Erythroblast (primary cell): ENCODE results near the gene SYT15.
"Not testable (repeated sequence)": the region's sequence is repeated elsewhere in the genome, so short reads cannot be mapped to it uniquely, and the experiment has no call there.

Experiments
- DNase-seq, 2 experiments: peaks; one replicate each; lab custom pipeline; 2025; lab: John Stamatoyannopoulos, UW

SYT15 gene

DNA sequence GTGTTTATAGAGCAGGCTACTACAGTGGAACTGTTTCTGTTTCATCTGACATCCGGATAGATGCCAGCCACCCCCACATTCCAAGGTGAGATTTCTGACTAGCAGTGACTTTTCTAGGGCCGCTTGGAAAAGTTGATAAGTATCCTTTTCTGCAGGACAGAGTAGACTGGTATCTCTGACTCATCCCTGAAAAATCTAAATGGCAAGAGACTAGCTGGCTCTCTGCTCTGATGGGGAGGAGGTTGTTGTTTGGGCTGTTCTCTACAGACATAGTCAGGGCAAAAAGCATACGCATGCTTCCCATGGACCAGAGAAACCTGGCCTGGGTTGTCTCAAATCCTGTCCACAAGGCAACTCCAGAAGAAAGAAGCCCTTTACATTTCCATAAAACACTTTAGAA is 10.7 kb downstream of the SYT15 start:
- DNase-seq, result not testable (repeated sequence)

DNA sequence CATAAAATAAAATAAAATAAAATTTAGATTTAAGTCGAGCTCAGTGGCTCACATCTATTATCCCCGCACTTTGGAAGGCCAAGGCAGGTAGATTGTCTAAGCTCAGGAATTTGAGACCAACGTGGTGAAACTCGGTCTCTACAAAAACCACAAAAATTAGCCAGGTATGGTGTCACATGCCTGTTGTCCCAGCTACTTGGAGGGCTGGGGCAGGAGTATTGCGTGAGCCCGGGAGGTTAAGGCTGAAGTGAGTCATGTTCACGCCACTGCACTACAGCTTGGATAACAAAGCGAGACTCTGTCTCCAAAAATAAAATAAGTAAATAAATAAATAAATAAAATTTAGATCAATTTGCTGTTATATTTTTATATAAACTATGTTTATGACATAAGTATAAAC is 12.1 kb downstream of the SYT15 start:
- not testable (repeated sequence) for DNase-seq

GRCh38 chr10:46593307-46593706 is 14.4 kb downstream of the SYT15 start:
- DNase-seq, result not testable (repeated sequence)

GRCh38 chr10:46594453-46595063 is 15.6 kb downstream of the SYT15 start:
- DNase-seq, result not testable (repeated sequence)

GRCh38 chr10:46596570-46596969 is 17.6 kb downstream of the SYT15 start:
- DNase-seq, result not testable (repeated sequence)

DNA sequence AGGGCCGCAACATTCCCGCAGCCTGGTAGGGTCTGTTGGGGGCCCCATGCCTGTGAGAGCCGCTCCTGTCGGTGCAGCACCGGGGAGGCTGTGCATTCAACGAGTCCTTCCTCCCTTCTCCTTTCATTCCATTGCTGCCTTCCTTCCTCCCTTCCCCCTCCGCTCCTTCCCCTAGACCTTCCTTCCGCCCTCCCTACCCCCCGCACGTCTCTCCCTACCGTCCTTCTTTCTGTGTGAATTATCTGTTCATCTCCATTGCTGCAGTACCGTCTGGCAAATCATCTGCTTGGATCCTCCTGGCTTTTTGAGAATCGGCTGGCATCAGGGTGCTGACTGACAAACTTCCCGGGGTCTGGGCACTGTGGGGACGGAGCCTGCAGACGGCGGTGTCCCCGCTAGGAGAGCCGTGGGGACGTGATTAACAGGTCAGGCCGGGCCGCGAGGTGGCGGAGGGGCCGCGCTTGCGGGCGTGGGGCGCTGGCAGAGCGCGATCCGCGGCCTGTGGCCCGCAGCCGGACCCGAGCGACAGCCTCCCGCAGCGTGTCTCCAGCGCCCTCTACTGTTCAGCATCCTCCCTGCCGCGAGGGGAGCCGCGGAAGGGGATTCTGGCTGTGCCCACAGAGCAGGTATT is 18.8 kb downstream of the SYT15 start:
- DNase-seq, result not testable (repeated sequence)

GRCh38 chr10:46600516-46600915 is 21.6 kb downstream of the SYT15 start:
- not testable (repeated sequence) for DNase-seq

- not testable (repeated sequence) for DNase-seq
Measured at GRCh38 chr10:46615540-46615939, 36.6 kb downstream of the SYT15 start.

GRCh38 chr10:46616227-46616626 is 37.3 kb downstream of the SYT15 start:
- DNase-seq, result not testable (repeated sequence)

GRCh38 chr10:46617134-46617533 is 38.2 kb downstream of the SYT15 start:
- DNase-seq, result not testable (repeated sequence)

GRCh38 chr10:46617913-46618312 is 39.0 kb downstream of the SYT15 start:
- DNase-seq, result not testable (repeated sequence)

GRCh38 chr10:46623899-46624654 is 45.1 kb downstream of the SYT15 start:
- not testable (repeated sequence) for DNase-seq

GRCh38 chr10:46629805-46630204 is 50.9 kb downstream of the SYT15 start:
- not testable (repeated sequence) for DNase-seq

DNA sequence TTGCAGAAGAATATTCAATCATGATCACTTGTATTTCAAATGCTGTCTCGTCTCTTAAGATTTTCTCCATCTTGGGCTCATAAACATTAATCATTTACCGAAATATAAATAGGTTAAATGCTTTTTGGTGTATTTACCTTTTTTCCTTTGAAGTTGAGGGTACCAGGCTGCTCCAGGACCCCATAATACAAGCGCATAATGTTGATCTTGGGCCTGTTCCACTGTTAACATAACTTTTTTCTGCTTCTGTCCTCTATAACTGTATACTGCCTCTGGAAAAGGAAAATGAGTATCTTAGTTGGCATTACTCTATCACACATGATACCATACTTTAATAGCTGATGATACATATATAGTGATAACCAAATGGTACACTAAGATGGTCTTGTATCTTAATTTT is 51.9 kb downstream of the SYT15 start:
- DNase-seq, result not testable (repeated sequence)

- DNase-seq, result not testable (repeated sequence)
Measured at GRCh38 chr10:46631683-46632082, 52.8 kb downstream of the SYT15 start.

DNA sequence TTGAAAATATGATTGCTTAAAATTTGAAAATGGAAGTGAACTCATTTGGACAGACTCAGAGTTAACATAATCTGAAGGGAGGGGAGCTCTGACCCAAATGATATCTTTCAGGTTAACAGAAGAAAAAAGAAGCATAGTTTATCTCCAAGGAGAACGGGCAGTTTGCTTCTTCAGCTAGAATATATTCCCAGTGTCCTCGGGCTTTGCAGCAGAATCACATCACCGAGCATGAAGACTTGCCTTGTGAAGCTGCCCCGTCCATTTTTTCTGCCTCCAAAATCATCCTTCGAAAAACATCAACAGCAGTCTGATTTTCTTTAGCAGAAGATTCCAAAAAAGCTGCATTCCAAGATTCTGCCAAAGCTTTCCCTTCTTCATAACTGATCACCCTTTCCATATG is 55.8 kb downstream of the SYT15 start:
- peak in 1 of 2 experiments; percentile 5 for DNase-seq

- peak; percentile 5 to 8 for DNase-seq
Measured at GRCh38 chr10:46635364-46635959, 56.5 kb downstream of the SYT15 start.

DNA sequence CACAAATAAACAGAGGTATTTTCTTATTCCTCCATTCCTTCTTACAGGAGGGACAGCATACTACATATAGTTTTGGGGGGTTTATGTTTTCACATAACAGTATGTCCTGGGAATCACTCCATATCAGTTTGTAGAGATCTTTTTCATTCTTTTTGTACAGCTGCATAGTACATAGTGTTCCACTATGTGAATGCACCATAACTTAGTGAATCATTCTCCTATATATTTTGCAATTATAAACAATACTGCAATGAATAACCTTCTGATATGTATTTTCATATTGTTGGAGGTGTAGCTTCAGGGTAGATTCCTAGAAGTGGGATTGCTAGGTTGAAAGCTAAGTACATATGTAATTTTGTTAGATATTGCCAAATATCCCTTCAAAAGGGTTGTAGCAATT is 61.1 kb downstream of the SYT15 start:
- DNase-seq, result not testable (repeated sequence)
